ENCODE results near the gene KIF16B.

DNA sequence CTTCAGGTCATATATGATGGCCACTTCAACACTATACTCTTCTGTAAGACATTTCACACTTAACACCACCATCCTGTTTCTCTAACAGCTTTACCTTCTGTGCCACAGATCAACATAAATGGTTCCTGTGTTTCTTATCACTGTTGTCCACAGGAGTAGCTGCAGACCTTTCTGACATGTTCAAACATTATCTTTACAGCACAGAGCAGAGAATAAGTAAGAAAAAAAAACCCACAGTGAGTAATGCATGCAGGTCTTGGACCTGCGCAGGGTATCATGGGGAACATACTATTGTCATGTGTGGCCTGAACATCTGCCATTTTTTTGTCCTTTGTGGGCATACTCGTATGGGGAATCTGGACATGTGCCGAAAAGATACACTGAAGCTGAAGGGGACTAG is 161.9 kb downstream of the KIF16B start:
- TF ChIP-seq, protein P1, sequence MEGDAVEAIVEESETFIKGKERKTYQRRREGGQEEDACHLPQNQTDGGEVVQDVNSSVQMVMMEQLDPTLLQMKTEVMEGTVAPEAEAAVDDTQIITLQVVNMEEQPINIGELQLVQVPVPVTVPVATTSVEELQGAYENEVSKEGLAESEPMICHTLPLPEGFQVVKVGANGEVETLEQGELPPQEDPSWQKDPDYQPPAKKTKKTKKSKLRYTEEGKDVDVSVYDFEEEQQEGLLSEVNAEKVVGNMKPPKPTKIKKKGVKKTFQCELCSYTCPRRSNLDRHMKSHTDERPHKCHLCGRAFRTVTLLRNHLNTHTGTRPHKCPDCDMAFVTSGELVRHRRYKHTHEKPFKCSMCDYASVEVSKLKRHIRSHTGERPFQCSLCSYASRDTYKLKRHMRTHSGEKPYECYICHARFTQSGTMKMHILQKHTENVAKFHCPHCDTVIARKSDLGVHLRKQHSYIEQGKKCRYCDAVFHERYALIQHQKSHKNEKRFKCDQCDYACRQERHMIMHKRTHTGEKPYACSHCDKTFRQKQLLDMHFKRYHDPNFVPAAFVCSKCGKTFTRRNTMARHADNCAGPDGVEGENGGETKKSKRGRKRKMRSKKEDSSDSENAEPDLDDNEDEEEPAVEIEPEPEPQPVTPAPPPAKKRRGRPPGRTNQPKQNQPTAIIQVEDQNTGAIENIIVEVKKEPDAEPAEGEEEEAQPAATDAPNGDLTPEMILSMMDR (IDR thresholded peaks at IDR 0.05), result no peak
- TF ChIP-seq POLR2A (IDR thresholded peaks at IDR 0.05), result no peak

Measured in uterus (tissue), 2 donors.